ENCODE data around the gene CLCA2.
A peak's percentile ranks its signal among the peaks of the same experiment; 100 is the strongest.

CLCA2 gene, protein sequence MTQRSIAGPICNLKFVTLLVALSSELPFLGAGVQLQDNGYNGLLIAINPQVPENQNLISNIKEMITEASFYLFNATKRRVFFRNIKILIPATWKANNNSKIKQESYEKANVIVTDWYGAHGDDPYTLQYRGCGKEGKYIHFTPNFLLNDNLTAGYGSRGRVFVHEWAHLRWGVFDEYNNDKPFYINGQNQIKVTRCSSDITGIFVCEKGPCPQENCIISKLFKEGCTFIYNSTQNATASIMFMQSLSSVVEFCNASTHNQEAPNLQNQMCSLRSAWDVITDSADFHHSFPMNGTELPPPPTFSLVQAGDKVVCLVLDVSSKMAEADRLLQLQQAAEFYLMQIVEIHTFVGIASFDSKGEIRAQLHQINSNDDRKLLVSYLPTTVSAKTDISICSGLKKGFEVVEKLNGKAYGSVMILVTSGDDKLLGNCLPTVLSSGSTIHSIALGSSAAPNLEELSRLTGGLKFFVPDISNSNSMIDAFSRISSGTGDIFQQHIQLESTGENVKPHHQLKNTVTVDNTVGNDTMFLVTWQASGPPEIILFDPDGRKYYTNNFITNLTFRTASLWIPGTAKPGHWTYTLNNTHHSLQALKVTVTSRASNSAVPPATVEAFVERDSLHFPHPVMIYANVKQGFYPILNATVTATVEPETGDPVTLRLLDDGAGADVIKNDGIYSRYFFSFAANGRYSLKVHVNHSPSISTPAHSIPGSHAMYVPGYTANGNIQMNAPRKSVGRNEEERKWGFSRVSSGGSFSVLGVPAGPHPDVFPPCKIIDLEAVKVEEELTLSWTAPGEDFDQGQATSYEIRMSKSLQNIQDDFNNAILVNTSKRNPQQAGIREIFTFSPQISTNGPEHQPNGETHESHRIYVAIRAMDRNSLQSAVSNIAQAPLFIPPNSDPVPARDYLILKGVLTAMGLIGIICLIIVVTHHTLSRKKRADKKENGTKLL

DNA sequence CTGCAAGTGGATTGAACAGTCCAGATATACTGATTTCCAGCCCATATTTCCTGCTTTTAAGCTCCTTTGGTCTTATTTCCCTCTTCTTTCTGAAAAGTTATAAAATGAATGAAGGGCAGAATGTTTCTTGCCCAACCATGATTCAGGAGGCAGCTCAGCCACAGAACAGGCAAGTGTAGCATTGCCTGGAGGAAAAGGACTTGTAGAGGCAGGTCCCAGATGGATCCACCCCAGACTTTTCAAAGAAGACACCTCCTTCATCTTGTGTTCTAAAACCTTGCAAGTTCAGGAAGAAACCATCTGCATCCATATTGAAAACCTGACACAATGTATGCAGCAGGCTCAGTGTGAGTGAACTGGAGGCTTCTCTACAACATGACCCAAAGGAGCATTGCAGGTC lies at the start of gene CLCA2:
TSS of gene CLCA2 (plus strand) at position 299 of the 400 bp plus-strand sequence. CDS start at position 376, 77 bp downstream.
- no peak for DNase-seq (ENCODE audit: low read depth)

DNA sequence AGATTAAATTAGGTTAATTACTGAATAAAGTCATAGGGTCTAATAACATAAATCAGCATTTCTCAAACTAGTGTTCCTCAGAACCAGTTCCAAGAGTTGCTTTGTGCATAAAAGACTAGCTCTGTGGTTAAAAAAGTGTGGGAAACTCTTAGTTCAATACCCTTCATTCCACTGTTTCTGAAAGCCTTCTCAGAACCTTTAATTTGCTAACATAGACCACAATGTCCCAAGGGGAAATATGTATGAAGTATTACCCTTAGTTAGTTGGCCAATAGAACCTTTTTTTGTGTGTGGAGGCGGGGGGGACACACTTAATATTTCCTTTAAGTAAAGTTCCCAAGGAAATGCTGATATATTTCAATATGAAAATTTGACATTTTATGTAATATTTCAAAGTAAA lies 48.3 kb upstream of the CLCA2 start:
- peak; percentile 44 for DNase-seq (ENCODE audit: low read depth)

DNA sequence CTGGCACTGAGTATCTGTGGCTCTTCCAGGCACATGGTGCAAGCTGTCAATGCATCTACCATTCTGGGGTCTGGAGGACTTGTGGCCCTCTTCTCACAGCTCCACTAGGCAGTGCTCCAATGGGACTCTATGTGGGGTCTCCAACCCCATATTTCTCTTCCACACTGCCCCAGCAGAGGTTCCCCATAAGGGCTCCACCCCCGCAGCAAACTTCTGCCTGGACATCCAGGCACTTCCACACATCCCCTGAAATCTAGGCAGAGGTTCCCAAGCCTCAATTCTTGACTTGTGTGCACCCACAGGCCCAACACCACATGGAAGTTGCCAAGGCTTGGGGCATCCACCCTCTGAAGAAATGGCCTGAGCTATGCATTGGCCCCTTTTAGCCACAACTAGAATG lies 46.6 kb upstream of the CLCA2 start:
- DNase-seq (ENCODE audit: low read depth): no peak

DNA sequence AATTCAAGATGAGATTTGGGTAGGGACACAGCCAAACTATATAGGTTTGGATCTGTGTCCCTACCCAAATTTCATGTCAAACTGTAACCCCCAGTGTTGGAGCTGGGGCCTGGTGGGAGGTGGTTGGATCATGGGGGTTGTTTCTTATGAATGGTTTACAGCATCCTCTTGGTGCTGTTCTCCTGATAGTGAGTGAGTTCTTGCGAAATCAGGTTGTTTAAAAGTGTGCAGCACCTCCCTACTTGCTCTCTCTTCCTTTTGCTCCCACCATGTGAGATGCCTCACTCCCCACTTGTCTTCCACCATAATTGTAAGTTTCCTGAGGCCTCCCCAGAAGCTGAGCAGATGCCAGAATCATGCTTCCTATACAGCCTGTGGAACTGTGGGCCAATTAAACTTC lies 45.2 kb upstream of the CLCA2 start:
- DNase-seq (ENCODE audit: low read depth): no peak

DNA sequence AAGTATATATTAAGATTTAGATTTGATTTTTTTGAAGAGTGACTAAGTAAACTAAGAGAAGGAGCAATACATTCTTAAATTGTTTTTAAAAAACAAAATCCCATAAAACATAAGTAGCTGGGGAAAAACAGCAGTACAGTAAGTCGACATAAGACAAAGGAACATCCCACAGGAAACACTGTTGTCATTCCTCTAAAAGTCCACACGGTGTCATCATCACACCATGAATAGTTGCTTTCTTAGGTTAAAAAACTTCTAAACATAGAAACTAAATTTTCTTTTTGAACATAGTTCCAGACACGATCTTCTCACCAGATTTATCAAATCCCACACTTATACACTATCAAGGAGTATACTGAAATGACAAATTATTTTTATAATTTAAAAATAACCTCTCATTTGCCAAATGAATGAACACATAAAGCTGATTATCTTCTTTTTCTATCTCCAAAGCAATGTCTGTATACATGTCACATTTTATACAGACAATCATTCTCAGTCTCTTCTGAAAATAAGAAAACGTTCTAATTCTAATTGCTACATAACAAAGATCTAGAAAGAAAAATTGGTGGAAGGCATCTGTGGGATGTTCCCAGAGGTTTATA lies 43.6 kb upstream of the CLCA2 start:
- DNase-seq (ENCODE audit: low read depth): peak; percentile 67

DNA sequence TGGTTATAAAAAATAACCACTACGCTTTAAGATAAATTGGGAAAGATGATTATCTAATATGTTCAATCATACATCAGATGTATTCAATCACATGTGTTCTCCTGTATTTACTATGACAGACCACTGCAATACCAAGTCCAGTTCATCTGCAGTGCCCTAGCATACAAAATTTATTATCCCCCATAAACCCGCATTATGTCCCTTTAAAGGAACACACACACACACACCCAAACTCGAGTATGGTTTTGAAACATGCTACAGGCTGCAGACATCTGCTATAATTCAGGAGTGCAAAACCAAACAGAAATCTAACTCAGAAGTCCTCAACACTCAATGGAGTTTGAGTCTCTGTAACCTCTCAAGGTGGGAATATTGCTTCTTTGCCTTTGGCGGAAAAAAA lies 42.7 kb upstream of the CLCA2 start:
- DNase-seq (ENCODE audit: low read depth): no peak

DNA sequence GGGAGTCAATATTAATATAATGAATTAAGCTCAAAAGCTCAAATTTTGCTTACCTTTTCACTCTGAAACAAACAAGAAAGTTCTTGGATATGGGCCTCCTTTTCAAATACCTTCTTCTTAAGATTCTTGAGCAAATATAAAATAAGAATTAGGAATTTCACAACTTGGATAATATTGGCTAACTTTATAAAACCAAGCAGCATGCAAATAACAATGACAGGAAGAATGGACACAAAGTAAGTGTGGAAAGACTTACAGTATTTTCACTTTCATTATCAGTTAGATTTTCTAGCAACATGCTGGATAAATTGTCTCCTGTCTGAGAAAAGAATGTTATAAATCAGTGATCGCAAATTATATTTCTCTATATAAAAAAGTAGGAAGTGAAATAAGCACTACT lies 41.1 kb upstream of the CLCA2 start:
- DNase-seq (ENCODE audit: low read depth): no peak

DNA sequence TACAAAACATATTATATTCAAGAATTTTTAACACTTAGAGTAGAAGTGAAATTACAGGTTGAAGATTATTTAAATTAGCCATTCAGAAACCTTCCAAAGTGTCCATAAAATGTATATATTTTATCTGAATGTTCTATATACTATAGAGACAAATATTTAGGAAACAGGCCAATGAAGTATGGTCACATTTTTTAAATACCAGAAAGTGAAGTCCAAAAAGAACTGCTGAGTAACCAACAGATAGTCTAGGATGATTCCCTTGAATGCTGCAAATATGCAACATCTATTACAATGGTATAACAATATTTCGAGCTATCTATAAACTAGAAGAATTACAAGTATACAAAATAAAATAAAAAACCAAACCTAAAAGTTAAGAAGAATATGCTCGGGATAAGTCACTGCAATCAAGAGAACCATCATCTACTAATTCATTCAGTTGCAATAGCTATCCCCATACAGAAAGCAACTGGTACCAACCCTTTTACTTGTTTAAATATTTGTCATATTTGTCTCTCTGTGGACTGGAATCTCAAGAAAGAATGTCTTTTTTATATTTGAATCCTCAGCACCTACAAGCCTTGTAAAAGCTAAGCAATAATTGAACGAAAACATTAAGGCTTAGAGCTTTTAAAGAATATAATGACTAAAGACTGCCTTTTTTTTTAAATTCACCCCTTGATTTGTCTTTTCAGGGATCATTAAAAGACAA lies 35.9 kb upstream of the CLCA2 start:
- no peak for DNase-seq (ENCODE audit: low read depth)

DNA sequence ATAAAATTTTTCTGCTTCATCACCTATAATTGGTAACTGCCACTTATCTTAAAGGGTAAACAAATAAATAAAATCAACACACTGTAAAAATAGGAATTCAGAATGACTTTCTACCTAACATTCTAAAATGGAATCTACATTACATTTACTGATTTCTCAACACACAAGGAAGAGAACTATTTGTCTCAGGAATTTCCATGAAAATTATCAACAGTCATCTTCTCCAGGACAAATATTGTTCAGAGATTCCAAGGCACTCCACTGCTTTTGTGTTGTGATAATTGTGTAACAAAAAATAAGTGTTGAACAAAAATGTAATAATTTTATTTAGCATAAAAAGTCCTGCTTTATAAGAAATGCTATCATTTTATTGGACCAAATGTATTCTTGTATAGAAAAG lies 35.2 kb upstream of the CLCA2 start:
- DNase-seq (ENCODE audit: low read depth): no peak

DNA sequence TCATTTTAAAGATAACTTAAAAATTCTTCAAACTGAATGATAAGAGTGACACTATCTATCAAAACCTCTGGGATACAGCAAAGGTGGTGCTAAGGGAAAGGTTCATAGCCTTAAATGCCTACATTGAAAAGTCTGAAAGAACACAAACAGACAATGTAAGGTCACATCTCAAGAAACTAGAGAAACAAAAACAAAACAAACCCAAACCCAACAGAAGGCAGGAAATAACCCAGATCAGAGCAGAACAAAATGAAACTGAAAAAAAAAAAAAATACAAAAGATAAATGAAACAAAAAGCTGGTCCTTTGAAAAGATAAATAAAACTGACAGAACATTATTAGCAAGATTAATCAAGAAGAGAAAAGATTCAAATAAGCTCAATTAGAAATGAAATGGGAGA lies 34.7 kb upstream of the CLCA2 start:
- no peak for DNase-seq (ENCODE audit: low read depth)

DNA sequence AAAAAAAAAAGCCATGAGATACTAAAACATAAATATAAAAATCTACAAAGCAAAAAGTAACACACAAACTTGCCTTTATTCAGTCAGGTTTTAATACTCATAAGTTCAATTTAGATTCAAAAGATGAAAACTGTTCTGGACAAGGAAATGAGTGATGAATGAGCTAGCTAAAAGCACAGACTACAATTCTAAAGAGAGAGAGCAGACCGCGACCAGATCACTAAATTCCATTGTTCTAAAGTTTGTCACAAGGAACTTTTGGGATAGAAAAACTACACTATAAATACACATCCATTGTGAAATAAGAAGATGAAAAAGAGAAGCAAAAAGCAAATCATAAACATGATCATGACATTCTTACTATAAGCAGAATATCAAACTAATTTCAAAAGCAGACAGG lies 29.6 kb upstream of the CLCA2 start:
- no peak for DNase-seq (ENCODE audit: low read depth)

DNA sequence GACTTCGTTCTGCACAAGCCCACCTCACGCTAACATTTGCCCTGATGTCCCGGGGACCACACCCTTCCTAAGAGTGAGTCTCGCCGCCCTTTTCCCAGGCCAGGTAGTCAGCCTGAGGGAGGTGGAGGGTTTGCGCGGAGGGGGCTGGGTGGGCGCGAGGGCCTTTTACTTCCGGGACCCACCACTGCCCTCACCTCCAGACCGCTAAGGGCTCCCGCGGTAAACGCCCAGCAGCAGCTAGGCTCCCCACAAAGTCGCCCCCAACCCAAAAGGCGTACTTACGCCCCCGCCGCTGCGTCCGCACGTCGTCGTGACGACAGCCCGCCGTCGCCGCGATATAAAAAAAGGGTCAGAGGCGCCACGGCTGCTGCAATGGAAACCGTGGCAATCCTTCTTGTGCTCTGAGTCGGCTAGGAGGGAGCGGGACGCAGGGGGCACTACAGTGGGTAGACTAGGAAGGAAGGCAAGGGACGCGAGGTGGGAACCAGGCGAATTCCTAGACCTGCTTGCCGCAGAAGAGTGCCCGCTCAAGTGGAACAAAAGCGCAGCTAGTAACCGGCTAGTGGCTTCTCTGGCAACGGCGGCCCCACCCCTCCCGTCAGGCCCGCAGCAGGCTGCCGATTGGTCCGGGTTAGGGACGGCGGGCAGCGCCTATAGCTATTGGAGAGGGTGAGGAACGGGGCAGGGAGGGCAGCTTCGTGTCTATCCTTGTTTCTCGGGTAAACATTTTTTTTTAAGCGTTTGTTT lies 28.0 kb upstream of the CLCA2 start, which contains the start of gene ODF2L:
TSS of gene ODF2L (minus strand) at position 573 of the 747 bp plus-strand sequence. CDS start 9,296 bp downstream, outside the sequence.
- DNase-seq (ENCODE audit: low read depth): peak; percentile 76

DNA sequence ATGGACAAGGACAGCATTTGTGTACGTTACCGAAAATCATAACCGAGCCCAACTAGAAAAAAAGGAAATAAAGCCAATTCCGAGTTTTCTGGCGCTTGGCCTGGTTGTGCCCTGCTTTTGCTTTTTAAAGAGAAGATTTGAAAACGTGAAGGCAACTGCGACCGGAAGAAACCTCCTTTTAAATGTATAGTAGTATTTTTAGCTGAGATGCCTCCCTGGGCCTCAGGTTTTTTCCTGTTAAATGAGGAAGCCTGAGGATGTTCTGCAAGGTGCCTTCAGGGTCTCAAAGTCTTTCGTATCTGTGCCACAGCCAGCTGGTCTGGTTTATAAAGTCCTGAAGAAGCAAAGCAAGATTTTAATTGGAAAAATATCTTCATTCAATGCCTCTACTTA lies 27.5 kb upstream of the CLCA2 start:
- DNase-seq (ENCODE audit: low read depth): no peak

DNA sequence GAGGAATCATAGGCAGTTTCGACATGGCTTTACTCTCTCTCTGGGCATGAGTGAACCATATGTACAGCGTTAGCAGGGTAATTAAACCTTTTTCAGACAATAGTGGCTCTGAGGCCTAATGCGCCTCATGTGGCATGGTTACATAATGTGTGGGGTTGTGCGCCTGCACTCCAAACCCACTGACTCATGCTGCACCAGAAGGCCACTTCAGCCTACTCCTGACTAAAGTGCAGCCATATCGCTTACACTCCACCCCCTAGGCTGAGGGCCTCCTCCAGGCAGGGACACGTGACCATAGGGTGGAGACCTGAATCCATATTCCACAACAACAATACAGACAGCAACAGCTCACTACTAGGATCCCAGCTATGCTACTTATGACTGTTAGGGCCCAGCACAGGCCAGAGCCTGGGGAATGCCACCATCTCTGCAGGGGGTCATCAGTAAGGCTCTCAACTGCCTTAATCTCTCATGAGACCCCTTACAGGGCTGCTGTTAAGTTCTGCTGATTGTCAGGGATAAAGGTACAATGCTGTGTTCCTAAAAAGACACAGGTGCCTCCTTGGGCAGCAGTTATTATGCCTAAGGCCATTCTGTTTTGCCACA lies 14.5 kb upstream of the CLCA2 start:
- DNase-seq (ENCODE audit: low read depth): no peak

DNA sequence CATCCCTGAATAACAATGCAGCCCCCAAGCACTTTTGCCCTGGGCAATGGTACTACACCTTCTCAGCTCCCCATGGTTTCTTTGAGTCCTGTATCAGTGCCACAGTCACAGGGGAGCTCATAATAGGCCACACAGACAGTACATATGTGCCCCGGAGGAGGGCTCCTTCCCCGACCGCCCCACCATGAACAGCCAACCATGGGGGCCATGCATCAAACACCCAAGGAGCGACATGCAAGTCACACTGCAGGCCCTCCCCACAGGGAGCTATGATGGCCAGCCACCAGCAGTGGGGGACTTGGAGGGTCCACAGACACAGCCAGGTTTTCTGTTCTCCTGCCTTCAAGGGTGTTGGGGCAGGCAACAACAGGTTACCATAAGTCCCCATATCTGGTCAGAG lies 13.1 kb upstream of the CLCA2 start:
- DNase-seq (ENCODE audit: low read depth): no peak

DNA sequence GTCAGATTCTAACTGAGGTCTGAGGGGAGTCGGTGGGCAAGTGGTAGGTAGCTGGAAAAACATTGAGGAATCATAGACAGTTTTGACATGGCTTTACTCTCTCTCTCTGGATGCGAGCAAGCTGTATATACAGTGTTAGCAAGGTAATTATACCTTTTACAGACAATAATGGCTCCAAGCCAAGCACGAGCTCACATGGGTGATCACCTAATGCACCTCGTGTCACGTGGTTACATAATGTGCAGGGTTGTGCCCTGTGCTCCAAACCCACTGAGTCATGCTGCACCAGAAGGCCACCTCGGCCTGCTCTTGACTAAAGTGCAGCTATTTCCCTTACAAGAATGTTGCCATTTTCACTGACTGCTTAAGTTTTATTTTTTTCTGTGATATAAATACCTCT lies 7.6 kb upstream of the CLCA2 start:
- no peak for DNase-seq (ENCODE audit: low read depth)

DNA sequence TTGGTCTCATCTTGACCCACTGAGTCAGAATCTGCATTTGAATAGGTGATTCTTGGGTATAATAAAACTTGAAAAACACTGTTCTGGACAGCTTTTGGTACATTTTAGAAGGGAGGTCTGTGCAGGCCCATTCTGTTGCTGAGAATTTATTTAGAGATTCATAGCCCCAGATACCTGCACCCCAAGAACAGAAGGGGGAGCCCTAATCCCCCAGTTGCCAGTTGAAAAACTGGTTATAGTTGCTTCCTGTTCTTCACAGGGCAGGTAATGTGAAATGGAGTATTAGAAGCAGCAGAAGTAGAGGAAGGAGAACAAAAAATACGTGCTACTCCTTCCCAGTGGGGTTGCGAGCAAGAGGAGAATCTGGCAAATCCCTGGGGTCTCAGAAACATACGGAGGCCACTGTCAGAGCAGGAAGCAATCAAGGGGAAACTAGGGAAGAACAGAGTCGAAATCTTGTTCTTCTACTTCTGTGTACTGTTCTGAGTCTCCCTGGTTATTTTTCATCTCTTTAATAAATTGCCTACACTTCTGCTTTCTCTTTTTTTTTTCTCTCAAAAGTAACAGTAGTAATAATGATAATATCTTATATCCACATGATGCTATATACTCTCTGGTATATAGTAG lies 4.6 kb upstream of the CLCA2 start:
- peak; percentile 40 for DNase-seq (ENCODE audit: low read depth)

DNA sequence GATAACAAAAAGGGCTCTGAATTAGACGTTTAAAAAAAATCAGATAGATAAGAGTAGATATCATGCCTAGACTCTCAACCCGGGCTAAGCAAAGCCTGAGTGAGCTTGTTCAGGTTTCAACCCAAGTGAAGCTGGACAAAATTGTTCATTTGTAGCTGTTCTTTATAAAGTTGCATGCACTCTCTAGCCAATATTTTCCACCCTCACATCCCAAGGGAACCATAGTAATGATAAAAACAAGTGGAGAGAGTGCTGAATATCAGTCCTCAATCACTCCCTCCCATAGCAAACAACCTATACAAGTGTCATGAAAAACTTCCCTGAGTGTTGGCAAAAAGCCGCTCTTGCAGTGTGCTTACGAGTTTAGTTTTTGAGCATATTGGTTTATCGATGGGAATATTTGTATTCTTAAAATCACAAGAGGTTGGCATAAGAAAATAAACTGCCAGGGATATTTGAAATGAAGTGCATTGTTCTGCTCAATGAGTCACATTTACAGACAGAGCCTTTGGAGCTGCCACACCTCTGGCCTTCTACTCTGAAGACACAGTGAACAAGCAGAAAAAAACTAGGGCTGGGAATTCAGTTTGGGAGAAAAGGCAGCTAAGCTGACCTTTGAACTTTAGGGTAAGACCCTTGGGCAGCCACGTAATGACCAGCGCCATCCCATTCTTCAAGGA lies 2.2 kb upstream of the CLCA2 start:
- DNase-seq (ENCODE audit: low read depth): peak; percentile 31

DNA sequence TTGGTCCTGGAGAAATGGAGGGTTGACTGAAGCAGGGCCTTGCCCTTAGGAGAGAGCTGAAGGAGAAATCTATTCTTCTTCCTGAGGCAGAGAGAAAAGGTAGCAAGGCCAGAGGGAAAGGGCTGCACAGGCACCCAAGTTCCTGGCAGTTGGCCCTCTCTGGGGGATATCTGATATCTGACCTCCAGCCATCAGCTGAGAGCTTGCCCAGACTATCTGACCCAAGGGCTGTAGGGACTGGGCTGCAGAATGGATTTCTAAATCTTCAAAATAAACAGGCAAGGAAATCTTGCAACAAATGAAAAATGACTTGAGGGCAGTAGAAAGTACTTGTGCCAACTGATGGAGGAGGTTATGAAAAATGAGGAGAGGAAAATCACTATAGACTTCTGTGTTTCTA lies 498 bp upstream of the CLCA2 start:
- no peak for DNase-seq (ENCODE audit: low read depth)
